HG03066 (cell line): Measurements from ENCODE around the gene SUPT20H.
A peak's percentile ranks its signal among the peaks of the same experiment; 100 is the strongest.

Experiments used
- ATAC-seq: cut with Tn5 transposase; IDR thresholded peaks from one replicate; pipeline ENCODE4 v1.9.1; 2021; ENCODE audit warnings: low read depth; ENCODE audit not compliant: unreplicated experiment

Gene SUPT20H

DNA sequence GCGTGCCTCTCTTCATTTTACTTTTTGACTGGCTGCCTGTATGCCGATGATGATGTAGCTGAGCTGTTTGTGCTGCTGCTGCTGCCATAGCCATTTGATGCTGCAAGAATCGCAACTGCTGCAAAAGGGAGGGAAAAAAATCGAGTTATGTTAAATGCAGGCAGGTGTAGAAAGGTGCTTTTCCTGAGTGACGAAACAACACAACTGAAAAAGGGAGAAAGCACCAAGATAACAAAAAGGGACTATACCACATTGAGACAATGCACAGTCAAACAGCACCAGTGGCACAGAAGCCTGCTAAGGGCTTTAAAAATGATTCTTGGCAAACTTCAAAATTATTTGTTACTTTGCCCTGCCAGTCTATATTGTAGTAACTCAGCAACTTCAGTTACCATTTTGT lies 49.8 kb downstream of the SUPT20H start:
- no peak for ATAC-seq

DNA sequence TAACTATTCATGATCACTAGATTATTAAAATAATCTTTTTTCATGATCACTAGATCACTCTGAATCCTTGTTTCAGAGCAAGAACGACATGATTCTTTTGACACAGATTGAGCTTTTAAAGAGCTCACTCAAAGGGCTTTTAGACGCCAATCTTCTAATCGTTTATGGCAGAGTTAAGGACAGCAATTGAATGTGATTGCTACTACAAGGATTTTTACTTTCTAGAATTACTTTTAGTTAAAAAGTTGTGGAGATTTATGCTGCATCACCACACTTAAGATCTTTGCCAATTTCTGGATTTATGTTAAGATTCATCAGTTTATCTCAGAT lies 57.6 kb downstream of the SUPT20H start:
- no peak for ATAC-seq

DNA sequence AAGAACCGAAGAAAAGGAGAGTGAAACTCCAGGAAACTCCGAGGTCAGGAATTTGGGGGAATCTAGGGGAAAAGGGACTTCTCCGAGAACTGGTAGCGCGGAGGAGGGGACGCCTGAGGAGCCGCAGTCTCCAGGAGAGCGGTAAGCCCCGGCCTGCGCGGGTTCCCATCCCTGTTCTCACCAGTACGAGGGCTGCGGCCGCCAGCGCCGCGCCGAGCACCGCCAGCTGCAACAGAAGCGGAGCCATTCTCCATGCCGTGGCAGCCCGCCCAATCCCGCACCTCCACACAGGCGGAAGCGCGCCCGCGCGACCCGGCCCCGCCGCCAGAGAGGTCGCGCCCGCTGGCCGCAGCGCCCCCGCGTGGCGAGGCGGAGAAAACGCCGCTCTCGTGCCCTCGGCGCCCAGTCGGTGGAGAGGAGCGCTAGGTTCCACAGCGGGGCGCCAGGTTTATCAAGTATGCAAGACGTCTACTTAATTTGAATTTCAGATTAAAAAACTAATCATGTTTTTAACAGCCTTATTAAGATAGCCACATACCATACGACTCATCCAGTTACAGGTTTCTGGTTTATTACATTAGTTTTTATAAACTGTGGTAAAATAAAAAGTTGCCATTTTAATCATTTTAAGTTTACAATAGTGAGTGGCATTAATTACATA lies 60.3 kb downstream of the SUPT20H start, which contains the start of gene ALG5:
TSS of gene ALG5 (minus strand) at position 287 of the 661 bp plus-strand sequence. CDS start at position 247, 40 bp downstream.
- peak; percentile 65 for ATAC-seq

DNA sequence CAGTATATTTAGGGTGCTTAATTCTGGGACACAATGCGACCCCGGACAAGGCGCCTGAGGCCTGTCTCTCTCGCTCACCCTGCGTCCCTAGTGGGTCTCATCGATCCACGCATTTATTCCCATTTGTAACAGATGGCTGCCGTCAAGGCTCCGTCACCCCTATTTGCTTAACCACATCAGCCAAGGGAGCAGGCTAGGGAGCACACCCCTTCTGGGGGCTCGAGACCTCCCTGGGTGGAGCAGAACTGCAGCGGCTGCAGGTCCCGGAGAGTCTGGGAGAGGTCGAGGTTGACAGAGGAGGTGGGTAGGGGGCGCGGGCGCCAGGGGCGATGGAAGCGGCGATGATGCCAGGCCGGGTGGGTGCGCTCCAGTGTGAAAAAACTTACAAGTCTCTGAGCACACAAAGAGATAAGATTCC lies 60.9 kb downstream of the SUPT20H start:
- ATAC-seq: no peak

GRCh38 chr13:36997716-36998427 lies 61.6 kb downstream of the SUPT20H start:
- ATAC-seq: no peak

DNA sequence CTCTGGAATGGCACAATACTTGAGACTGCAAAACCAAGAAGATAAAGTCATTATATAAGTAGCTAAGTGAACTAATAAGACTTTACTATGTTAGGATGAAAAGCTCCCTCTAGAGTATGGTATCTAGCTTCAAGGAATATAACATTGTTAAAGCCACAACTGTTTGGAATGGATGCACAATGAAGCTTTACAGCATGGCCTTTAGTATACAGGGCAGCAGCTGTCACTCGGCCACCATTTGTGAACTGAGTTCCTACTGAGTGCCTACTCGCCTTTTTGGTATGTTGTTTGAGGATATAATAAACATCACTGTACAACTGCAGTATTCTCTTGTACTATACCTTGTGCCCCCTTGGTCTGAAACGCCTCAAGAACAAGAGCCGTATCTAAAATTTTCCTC lies 67.1 kb downstream of the SUPT20H start:
- no peak for ATAC-seq

DNA sequence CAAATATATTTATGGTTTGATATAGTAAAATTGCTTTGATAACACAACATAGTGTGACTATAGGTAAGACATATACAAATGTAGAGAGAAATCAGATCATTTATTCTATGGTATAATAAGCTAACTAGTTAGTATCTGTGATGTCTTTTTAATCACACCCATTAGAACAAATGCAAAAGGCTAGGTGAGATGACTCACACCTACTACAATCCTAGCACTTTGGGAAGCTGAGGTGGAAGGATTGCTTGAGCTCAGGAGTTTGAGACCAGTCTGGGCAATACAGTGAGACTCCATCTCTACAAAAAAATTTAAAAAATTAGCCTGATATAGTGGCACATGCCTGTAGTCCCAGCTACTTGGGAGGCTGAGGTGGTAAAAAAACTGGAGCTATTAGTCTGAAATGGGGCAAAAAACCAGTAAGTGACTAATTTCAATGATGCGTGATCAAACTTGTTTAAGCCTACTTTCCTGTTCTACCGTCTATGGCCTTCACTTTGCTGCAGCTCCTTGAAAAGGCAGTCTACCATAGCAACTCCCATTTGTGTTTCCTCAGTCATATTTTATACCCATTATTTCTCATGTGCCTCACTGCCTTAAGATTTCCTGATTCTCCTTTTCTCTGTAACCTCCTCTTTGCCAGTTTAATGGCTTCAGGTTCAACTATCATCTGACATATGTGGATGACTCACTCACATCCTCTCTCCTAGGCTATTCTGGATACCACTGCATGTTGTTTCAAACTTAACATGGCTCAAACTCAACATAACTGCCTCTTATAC lies 72.8 kb downstream of the SUPT20H start:
- ATAC-seq: no peak

GRCh38 chr13:36981156-36981743 lies 78.2 kb downstream of the SUPT20H start:
- no peak for ATAC-seq

DNA sequence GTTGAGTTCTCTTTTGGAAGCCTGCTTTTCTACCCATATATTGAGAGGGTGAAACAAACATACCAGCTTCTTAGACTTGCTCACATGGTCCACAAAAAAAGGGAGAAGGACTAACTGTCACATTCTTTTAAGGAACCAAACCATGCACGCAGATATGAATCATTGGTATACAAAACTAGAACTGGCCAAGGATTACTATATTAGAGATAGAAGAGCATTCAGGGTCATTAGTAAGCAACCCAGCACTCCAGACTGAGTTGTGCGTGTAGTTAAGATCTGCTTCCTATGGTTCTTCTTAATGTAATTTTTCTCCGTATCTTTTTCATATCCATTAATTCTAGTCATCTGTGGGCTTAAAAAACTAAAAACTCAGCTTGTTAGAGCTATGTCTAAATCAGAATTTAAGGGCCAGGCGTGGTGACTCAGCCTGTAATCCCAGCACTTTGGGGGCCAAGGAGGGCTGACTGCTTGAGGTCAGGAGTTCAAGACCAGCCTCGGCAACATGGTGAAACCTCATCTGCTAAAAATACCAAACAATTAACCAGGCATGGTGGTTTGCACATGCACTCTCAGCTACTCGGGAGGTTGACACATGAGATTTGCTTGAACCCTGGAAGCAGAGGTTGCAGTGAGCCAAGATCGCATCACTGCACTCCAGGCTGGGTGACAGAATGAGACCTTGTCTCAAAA lies 80.0 kb downstream of the SUPT20H start:
- no peak for ATAC-seq

- no peak for ATAC-seq
These were observed 84.3 kb downstream of the SUPT20H start for GRCh38 chr13:36975172-36975571.

- ATAC-seq: peak; percentile 84
These were observed 85.7 kb downstream of the SUPT20H start for GRCh38 chr13:36973621-36974295.

DNA sequence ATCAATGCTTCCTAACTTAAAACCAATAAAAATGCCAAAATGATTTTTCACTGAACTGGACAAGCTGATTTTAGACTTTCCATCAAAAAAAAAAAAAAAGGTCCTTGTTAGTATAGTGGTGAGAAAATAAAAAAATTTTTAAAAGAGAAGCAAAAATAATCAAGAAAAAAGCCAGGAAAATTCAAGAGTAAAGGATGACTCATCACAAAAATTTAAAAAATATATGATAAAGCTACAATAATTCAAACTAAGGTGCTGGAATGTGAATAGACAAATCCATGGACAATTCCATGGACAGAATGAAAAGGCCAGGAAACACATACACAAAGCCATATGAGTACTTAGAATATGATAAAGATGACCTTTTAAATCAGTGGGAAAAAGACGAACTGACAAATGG lies 86.5 kb downstream of the SUPT20H start:
- no peak for ATAC-seq

GRCh38 chr13:36966404-36966803 lies 93.1 kb downstream of the SUPT20H start:
- ATAC-seq: no peak

GRCh38 chr13:36965767-36966166 lies 93.7 kb downstream of the SUPT20H start:
- no peak for ATAC-seq

DNA sequence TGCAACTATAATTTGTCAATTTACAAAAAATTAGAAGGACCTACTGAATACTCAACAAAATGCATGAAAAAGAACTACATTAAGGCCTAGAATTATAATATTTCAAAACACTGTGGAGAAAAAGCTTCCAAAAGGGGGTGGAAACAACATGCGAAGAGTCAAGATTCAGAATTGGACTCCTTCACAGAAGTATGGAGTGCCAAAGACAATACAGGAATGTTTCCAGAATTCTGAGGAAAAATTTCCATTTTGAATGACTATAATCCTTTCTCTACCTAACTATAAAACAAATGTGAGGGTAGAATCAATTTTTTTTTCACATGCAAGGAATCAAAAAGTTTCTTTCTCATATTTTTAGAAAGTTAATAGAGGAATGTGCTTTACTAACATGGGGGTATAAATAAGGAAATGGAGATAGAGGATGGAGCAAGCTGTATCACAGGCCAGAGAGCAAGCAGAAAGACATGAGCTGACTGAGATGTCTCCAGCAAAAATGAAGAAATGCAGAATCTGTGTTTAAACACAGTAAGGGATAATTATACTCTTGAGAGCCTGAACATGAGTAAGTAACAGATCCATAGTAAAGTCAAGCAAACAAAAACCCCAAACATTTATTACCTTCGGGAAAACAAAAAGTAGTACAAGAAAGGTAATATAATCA lies 99.9 kb downstream of the SUPT20H start:
- no peak for ATAC-seq
